SKM-1 (cell line): ENCODE data around the gene FGR.

ENCODE experiments used
- DNase-seq: peaks from one replicate; lab custom pipeline; 2025; ENCODE audit not compliant: unreplicated experiment; lab: John Stamatoyannopoulos, UW

The FGR gene

GRCh38 chr1:27569506-27570291 is 65.3 kb downstream of the FGR start:
- no peak for DNase-seq

GRCh38 chr1:27569088-27569460 is 65.9 kb downstream of the FGR start:
- no peak for DNase-seq

- DNase-seq = no peak
Observed at GRCh38 chr1:27568300-27569087, 66.5 kb downstream of the FGR start.

- DNase-seq = no peak
Observed at GRCh38 chr1:27567971-27568299, 67.0 kb downstream of the FGR start.

- no peak for DNase-seq
Observed at GRCh38 chr1:27567146-27567526, 67.8 kb downstream of the FGR start.

- no peak for DNase-seq
Observed at GRCh38 chr1:27566462-27567145, 68.4 kb downstream of the FGR start.

GRCh38 chr1:27564710-27565649 is 70.0 kb downstream of the FGR start:
- DNase-seq = no peak

GRCh38 chr1:27563591-27564471 is 71.2 kb downstream of the FGR start:
- peak; percentile 88 for DNase-seq

- DNase-seq = no peak
Observed at GRCh38 chr1:27563341-27563590, 71.7 kb downstream of the FGR start.

- DNase-seq = no peak
Observed at GRCh38 chr1:27562534-27563340, 72.2 kb downstream of the FGR start.
